Choroid plexus epithelial cell (primary cell): ENCODE results near the gene RBM19.

Source experiments
- DNase-seq: peaks from one replicate; pipeline ENCODE4 v3.0.0-alpha.2; 2010; ENCODE audit warnings: low read depth
- H3K4me3 ChIP-seq: 2 replicates; pipeline ENCODE4 v1.5.1; 2011; ENCODE audit warnings: low read depth, mild to moderate bottlenecking, control low read depth, low read length, moderate library complexity
- TF ChIP-seq, protein P1 (sequence below): conservative IDR thresholded peaks from 2 replicates; pipeline ENCODE4 v1.5.1; 2011; ENCODE audit warnings: low read depth, mild to moderate bottlenecking, control low read depth, inconsistent platforms, low read length, moderate library complexity

Gene RBM19, protein sequence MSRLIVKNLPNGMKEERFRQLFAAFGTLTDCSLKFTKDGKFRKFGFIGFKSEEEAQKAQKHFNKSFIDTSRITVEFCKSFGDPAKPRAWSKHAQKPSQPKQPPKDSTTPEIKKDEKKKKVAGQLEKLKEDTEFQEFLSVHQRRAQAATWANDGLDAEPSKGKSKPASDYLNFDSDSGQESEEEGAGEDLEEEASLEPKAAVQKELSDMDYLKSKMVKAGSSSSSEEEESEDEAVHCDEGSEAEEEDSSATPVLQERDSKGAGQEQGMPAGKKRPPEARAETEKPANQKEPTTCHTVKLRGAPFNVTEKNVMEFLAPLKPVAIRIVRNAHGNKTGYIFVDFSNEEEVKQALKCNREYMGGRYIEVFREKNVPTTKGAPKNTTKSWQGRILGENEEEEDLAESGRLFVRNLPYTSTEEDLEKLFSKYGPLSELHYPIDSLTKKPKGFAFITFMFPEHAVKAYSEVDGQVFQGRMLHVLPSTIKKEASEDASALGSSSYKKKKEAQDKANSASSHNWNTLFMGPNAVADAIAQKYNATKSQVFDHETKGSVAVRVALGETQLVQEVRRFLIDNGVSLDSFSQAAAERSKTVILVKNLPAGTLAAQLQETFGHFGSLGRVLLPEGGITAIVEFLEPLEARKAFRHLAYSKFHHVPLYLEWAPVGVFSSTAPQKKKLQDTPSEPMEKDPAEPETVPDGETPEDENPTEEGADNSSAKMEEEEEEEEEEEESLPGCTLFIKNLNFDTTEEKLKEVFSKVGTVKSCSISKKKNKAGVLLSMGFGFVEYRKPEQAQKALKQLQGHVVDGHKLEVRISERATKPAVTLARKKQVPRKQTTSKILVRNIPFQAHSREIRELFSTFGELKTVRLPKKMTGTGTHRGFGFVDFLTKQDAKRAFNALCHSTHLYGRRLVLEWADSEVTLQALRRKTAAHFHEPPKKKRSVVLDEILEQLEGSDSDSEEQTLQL

DNA sequence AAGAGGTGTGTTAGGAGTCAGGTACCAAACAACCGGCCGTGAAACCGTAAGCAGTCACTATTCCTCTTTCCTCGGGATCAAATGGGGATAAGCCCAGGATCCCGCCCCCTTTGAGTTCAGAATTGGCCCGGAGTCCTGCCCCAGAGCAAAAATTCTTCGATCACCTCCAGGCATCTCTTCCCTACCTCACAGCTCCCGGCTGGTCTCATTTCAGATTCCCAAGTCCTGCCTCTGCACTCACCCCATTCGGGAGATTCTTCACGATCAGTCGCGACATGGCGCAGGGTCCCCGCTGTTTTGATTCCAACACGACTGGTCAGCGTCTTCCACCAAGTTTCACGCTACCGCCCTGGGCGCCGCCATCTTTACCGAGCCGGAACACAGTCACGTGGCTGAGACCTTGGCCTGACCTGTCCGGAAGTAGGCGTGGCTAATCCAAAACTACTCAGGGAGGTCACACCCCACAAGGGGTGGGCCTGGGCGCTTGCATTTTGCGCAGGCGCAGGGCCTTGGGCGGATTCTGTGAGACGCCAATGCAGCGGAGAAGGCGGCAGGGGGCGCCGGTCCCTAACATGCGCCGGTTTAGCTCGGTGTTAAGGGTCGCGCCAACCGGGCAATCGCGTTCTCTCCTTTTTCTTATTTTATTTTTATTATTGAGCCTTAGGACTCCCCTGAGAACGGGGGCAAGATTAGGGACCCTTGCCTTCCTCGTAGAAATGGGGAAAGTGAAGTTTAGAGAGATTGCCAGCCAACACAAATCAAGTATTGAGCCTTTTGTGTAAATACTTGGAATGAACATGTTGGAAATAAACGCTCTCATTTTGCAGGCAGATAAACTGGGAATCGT, at the start of gene RBM19:
Gene RBM19 (minus strand): TSS at position 375 of the 847 bp plus-strand sequence. CDS start 98 bp downstream, at position 277.
- peak within 1 kb of the TSS; percentile 93 for H3K4me3 ChIP-seq
- TF ChIP-seq, protein P1, sequence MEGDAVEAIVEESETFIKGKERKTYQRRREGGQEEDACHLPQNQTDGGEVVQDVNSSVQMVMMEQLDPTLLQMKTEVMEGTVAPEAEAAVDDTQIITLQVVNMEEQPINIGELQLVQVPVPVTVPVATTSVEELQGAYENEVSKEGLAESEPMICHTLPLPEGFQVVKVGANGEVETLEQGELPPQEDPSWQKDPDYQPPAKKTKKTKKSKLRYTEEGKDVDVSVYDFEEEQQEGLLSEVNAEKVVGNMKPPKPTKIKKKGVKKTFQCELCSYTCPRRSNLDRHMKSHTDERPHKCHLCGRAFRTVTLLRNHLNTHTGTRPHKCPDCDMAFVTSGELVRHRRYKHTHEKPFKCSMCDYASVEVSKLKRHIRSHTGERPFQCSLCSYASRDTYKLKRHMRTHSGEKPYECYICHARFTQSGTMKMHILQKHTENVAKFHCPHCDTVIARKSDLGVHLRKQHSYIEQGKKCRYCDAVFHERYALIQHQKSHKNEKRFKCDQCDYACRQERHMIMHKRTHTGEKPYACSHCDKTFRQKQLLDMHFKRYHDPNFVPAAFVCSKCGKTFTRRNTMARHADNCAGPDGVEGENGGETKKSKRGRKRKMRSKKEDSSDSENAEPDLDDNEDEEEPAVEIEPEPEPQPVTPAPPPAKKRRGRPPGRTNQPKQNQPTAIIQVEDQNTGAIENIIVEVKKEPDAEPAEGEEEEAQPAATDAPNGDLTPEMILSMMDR: peak; percentile 92
- DNase-seq: peak; percentile 99

- TF ChIP-seq, protein P1: no peak
- DNase-seq: no peak
- H3K4me3 ChIP-seq: no peak overlapping the region
Observed at GRCh38 chr12:114015851-114016250, 49.7 kb upstream of the RBM19 start.

DNA sequence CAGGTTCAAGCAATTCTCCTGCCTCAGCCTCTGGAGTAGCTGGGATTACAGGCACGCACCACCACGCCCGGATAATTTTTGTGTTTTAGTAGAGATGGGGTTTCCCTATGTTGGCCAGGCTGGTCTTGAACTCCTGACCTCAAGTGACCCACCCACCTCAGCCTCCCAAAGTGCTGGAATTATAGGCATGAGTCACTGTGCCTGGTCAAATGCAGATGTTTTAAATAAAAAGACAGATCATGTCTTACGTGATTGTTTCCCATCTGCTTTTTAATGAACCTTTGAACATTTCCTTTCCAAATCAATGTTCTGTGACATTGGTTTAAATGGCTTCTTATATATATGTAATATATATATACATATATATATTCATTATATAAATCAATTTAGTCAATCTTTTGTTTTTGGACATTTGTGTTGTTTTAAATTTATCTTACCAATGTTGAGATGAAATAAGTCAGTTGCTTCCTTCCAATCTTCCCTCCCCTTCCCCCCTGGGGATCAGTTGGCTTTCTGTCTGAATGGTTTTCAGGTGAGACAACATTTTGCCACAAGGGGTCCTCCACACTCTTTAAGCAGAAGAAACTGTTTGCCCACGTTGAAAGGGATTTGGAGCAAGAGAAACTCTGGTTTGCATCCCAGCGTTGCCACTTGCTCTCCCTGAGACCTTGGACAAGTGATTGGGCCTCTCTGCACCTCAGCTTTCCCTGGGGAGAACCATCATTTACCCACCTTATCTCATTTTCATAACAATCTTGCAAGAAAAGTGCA, 47.6 kb upstream of the RBM19 start:
- DNase-seq: peak; percentile 14
- TF ChIP-seq, protein P1: peak; percentile 30
- no peak overlapping the region for H3K4me3 ChIP-seq

GRCh38 chr12:114012744-114013431, 46.8 kb upstream of the RBM19 start:
- TF ChIP-seq, protein P1: no peak
- H3K4me3 ChIP-seq: no peak overlapping the region
- no peak for DNase-seq

DNA sequence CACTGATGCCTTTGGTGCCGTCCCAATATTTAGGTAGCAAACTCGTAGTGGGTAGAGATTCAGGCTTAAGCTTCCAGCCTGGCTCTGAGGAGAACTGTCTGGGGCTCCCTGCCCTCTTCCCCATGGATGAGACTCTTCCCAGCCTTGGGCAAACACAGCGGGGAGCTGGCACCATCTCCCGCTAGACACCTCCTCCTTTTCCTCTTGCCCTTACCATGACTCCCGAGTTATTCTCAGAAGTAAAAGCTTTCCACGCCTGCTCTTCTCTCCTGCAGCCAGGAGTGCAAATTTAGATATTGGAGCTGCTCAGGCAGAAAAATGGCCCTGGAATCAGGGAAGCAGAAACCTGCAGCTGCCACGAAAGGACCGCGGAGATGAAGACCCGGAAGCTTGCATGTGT, 45.6 kb upstream of the RBM19 start:
- no peak overlapping the region for H3K4me3 ChIP-seq
- TF ChIP-seq, protein P1: no peak
- DNase-seq: no peak
